Heart left ventricle (tissue), 13 donors: ENCODE results near the gene TJP2.

Source experiments
- POLR2A ChIP-seq, 2 donors: fragments of 450-650 bp; IDR thresholded peaks; one replicate each; pipeline ENCODE4 v1.6.1; 2017; ENCODE audit warnings: antibody characterized with exemption in 2 of 2, mild to moderate bottlenecking in 2 of 2, moderate library complexity in 2 of 2
- TF ChIP-seq, protein P1 (sequence below), 12 donors: fragments of 200-600 bp; sonication (generic) in 4 of 12; IDR thresholded peaks; one replicate each; pipeline versions ENCODE4 v1.5.0 to v1.8.0; 2018 to 2022; ENCODE audit warnings: antibody characterized with exemption in 12 of 12, mild to moderate bottlenecking in 5 of 12
- donor health status: ischemic (EF 13 %, LVEDD 7.1; RV severe dilation, severe dysfunction).
- donor health status: DM: no; HTN: yes; CAD: no.
- donor health status: DM: no; HTN: no; CAD: no.
- donor health status: ischemic (EF 25% LVEDD 6.9; RV normal size, moderate dysfunction).
- donor health status: ischemic (EF 25% LVEDD 5.7; RV mildly dilated, moderate dysfunction).
- donor health status: ischemic (EF 35%, LVEDD 5.7; RV mildly dilated, moderate dysfunction).
- donor health status: nonischemic (EF 11% LVEDD 7.7; RV severe dilation, severe dysfunction).
- donor health status: DM: yes; HTN: yes; CAD: no.
- donor health status: PGD.
- donor health status: ischemic (EF 29% LVEDD 5.4; RV normal size, mild dysfunction).
- donor health status: nonischemic (EF 23%, LVEDD 6.1; RV moderate dilation, normal function).

DNA sequence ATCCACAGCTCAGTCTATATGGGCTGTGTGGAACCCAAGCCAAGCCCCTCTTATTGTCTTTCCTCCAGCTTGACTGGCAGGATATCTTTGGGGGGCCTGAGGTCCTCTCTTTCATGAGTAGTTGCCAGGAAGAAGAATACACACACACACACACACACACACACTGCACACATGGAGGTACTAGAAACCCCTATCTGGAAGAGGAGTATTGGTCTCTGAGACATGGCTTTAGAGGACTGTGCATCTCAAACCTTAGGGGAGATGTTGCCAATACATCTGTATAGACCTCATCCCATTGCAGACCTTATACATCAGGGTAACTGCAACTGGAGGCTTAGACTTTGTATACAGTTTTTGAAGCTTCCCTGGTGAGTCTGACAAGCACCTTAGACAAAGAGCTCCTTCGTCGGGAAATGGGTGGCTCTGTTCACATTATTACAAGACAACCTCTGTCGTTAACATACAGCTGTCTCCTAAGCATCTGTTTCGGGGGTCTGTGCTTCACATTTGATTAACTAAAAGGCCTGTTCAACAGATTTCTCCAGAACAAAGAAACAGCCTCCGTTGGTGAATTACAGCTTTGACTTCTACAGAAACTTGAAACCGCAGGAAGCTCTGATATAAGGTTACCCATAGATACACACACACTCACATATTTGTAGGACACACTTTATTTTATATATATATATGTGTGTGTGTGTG is 145.4 kb downstream of the TJP2 start:
- no peak for TF ChIP-seq POLR2A (IDR thresholded peaks at IDR 0.05)
- TF ChIP-seq, protein P1, sequence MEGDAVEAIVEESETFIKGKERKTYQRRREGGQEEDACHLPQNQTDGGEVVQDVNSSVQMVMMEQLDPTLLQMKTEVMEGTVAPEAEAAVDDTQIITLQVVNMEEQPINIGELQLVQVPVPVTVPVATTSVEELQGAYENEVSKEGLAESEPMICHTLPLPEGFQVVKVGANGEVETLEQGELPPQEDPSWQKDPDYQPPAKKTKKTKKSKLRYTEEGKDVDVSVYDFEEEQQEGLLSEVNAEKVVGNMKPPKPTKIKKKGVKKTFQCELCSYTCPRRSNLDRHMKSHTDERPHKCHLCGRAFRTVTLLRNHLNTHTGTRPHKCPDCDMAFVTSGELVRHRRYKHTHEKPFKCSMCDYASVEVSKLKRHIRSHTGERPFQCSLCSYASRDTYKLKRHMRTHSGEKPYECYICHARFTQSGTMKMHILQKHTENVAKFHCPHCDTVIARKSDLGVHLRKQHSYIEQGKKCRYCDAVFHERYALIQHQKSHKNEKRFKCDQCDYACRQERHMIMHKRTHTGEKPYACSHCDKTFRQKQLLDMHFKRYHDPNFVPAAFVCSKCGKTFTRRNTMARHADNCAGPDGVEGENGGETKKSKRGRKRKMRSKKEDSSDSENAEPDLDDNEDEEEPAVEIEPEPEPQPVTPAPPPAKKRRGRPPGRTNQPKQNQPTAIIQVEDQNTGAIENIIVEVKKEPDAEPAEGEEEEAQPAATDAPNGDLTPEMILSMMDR (IDR thresholded peaks at IDR 0.05) = no peak
